Coronary artery (tissue), 2 donors: ENCODE data around the gene GNB3.

Experiments used
- DNase-seq: peaks from one replicate; pipeline ENCODE4 v3.0.0-alpha.2; 2017; ENCODE audit warnings: low spot score
- H3K27ac ChIP-seq, 2 donors: fragments of 200-600 bp; sonication (generic); one replicate each; pipeline ENCODE4 v1.5.1; 2016 to 2019
- H3K4me3 ChIP-seq: fragments of 200-600 bp; sonication (generic); 2 replicates; pipeline ENCODE4 v1.5.1; 2016; ENCODE audit warnings: mild to moderate bottlenecking, moderate library complexity
- CTCF ChIP-seq: fragments of 200-600 bp; sonication (generic); IDR thresholded peaks from one replicate; pipeline ENCODE4 v1.5.1; 2019; ENCODE audit warnings: antibody characterized with exemption

The GNB3 gene

GRCh38 chr12:6827437-6827911, 13.3 kb upstream of the GNB3 start:
- DNase-seq: peak; percentile 90
- Histone ChIP-seq H3K27ac (peak overlapping the region in 1 of 2 donors; percentile 94), H3K4me3 (peak overlapping the region; percentile 92)
- no peak for TF ChIP-seq CTCF

GRCh38 chr12:6827982-6828780, 12.5 kb upstream of the GNB3 start, which contains the start of gene P3H3:
P3H3 (plus strand) TSS chr12:6828407; CDS start chr12:6828441, 34 bp downstream.
- Histone ChIP-seq H3K4me3 (peak within 1 kb of the TSS; percentile 92), H3K27ac (peak within 1 kb of the TSS; percentile 85 to 94)
- TF ChIP-seq CTCF: no peak
- no peak for DNase-seq

- H3K4me3 ChIP-seq: peak overlapping the region; percentile 92
- peak overlapping the region; percentile 85 to 94 for H3K27ac ChIP-seq
- no peak for TF ChIP-seq CTCF
- no peak for DNase-seq
Observed at GRCh38 chr12:6828781-6829535, 11.8 kb upstream of the GNB3 start.

GRCh38 chr12:6829536-6830220, 11.0 kb upstream of the GNB3 start:
- Histone ChIP-seq H3K4me3 (peak overlapping the region; percentile 92), H3K27ac (peak overlapping the region; percentile 85 to 94)
- no peak for DNase-seq
- no peak for TF ChIP-seq CTCF

- no peak for TF ChIP-seq CTCF
- no peak for DNase-seq
- H3K27ac ChIP-seq: peak overlapping the region; percentile 85 to 94
- no peak overlapping the region for H3K4me3 ChIP-seq
Observed at GRCh38 chr12:6830286-6830890, 10.3 kb upstream of the GNB3 start.

GRCh38 chr12:6830999-6831398, 9.7 kb upstream of the GNB3 start:
- Histone ChIP-seq H3K27ac (no peak overlapping the region), H3K4me3 (no peak overlapping the region)
- TF ChIP-seq CTCF: no peak
- no peak for DNase-seq
